GM10248 (cell line): ENCODE results near the gene VEGFA.

ENCODE experiments used
- CTCF ChIA-PET: fragments of 300-600 bp; sonication (Branson Sonifier 250); formaldehyde crosslinking; extraction: SDS; loops from one replicate; lab custom pipeline; 2021; ENCODE audit warnings: antibody characterized with exemption; lab: Yijun Ruan, JAX
- POLR2A ChIA-PET: fragments of 350-650 bp; sonication (Branson Sonifier 250); formaldehyde crosslinking; extraction: SDS; loops from one replicate; lab custom pipeline; 2020; ENCODE audit warnings: antibody characterized with exemption; lab: Yijun Ruan, JAX
- DNase-seq: peaks from one replicate; pipeline ENCODE4 v3.0.0; 2012; ENCODE audit errors: extremely low spot score
- TF ChIP-seq, protein P1 (sequence below): IDR thresholded peaks from 2 replicates; pipeline ENCODE4 v1.5.1; 2012; ENCODE audit warnings: mild to moderate bottlenecking, low read depth; ENCODE audit errors: extremely low read depth, missing control alignments, control extremely low read depth

The VEGFA gene

DNA sequence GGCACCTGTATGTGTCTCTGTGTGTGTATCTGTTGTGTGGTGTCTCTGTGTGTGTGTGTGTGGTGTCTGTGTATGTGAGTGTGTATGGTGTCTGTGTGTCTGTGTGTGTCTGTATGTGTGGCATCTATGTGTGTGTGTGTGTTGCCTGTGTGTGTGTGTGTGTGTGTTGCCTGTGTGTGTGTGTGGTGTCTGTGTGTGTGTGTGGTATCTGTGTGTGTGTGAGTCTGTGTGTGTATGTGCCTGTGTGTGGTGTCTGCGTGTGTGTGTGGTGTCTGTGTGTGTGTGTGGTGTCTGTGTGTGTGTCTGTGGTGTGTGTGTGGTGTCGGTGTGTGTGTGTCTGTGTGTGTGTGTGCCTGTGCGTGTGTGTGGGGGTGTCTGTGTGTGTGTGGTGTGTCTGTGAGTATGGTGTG lies 31.7 kb upstream of the VEGFA start:
- no peak for DNase-seq
- CTCF ChIA-PET = interaction anchor here (1.6 kb wide), 1 partner anchor 14 kb away, joined by 4 read pairs; no protein-coding TSS in a partner anchor
- TF ChIP-seq, protein P1, sequence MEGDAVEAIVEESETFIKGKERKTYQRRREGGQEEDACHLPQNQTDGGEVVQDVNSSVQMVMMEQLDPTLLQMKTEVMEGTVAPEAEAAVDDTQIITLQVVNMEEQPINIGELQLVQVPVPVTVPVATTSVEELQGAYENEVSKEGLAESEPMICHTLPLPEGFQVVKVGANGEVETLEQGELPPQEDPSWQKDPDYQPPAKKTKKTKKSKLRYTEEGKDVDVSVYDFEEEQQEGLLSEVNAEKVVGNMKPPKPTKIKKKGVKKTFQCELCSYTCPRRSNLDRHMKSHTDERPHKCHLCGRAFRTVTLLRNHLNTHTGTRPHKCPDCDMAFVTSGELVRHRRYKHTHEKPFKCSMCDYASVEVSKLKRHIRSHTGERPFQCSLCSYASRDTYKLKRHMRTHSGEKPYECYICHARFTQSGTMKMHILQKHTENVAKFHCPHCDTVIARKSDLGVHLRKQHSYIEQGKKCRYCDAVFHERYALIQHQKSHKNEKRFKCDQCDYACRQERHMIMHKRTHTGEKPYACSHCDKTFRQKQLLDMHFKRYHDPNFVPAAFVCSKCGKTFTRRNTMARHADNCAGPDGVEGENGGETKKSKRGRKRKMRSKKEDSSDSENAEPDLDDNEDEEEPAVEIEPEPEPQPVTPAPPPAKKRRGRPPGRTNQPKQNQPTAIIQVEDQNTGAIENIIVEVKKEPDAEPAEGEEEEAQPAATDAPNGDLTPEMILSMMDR = no peak
- POLR2A ChIA-PET = no interaction called here

DNA sequence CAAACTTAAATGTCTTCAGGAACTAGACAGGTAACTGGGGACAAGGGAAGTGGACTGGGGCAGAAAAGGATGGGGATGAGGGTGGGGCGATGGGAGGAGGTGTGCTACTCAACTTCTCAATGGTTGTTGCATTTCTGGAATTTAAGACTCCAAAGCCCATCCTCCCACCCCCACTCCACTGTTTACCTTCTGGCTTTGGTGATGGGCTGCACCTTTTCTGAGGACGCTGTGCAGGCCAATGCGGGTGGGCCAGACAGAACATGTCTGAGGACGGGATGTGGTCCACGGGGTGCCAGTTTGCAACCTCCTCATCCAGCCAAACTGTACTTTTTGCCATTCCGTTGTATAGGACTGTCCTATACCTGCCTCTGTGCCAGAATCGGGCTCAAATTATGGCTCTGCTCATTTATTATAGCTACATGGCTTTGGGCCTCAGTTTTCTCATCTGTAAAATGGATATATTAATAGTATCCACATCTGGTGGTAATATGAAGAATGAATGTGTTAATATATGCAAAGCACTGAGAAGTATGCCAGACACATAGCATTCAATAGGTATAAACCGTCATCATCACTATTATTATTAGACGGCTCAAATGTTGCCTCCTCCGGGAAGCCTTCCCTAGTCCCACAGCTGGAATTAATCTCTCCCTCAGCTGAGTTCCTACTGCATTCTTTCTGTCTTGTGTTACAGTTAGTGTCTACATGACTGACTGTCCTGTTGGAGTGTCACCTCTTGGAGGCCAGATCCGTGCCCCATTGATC lies 31.0 kb upstream of the VEGFA start:
- ChIA-PET POLR2A (no interaction called here), CTCF (interaction anchor here (1.1 to 1.7 kb wide), 3 partner anchors 11 to 20 kb away, joined by 3 to 5 read pairs (median 5); no protein-coding TSS in a partner anchor)
- no peak for DNase-seq

DNA sequence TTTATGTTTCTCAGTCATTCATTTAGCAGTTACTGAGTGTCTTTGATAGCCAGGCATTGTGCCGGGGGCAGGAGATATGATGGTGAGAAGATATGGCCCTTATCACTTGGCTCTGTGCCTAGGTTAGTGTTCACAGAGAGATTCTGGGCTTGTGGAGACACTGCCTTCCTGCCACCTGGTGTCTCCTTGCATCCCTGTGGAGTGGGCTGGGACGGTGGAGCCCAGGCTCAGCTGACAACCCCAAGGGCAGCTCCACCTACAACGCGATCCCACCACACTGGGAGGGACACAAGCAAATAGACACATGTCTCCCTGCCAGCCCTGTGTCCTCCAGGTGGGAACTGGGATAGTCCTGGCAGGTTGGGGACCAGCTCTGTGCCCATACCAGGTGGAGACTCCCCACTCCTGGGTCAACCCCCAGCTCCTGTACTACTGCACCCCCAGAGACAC lies 30.3 kb upstream of the VEGFA start:
- TF ChIP-seq, protein P1 = no peak
- ChIA-PET CTCF (interaction anchor here (1.1 to 1.7 kb wide), 6 partner anchors 11 to 29 kb away, joined by 3 to 5 read pairs (median 5); no protein-coding TSS in a partner anchor), POLR2A (no interaction called here)
- DNase-seq = no peak

More for the DNA sequence above, 31.0 kb upstream of the VEGFA start:
- TF ChIP-seq, protein P1 = no peak

DNA sequence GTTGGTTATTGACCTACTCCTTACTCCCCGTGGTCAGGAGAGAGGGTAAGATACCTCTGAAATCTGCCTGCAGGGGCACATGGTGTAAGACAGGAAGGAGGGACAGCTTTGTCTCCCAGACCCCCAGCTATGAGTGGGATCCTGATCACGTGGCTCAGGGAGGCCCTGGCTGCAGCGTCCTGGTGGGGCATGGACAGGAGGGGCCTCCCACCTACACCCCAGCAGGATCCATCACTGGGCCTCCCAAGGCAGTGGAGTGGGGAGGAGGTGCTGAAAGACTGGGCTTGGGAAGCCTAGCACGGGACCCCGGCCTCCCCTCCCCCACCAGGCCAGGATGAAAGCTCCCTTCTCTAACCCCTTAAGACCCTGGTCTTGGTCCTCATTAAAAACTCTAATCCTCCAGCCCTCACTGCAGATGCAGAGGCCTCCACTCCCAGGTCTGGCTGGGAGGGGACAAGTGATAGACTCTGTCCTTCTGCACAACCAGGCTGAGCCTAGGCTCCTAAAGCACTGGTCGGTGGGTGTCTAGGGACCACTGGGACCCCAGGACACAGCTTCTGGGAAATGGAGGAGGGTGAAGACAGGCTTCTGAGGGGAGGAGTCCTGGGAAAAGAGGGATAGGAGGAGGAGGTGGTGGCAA lies 29.6 kb upstream of the VEGFA start:
- TF ChIP-seq, protein P1 = no peak
- POLR2A ChIA-PET = no interaction called here

DNA sequence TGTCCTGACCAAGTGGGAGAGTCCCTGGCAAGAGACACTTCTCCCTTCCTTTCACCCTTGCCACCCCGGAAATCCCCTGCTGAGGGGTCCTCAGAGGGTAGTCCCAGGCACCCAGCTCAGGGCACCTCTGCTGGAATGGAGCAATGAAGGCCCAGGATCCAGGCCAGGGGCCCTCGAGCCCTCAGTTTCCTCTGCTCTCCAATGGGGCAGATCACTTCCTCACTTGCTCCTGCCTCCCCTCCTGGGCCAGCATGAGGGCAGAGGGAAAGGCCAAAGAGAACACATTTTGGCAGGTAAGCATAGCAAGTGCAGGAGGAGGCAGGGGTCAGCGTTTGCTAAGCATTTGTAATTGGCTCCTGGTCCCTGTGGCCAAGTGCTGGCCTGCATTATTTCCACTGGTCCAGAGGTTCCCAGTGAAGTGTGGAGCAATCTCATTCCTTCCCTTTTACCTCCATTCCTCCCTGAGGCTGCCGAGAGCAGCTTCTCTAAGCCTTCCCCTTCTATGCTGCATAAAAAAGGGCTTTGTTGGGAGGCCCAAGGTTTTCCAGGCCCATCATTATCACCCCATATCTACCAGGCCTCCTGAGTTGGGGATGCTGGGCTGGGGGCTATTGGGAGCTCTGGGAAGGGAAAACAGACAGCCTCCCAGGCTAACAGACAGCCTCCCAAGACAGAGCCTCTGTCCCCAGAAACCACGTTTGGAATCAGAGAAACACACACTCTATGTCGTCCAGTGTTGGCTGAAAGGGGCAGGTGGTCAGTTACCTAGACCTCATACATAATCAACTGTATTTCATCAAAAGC lies 28.8 kb upstream of the VEGFA start:
- CTCF ChIA-PET = interaction anchor here (1.3 to 5.9 kb wide), 4 partner anchors 10 to 28 kb away, joined by 3 to 48 read pairs (median 5); partner anchors contain the start of gene VEGFA
- POLR2A ChIA-PET = no interaction called here
- TF ChIP-seq, protein P1 = no peak
- DNase-seq = no peak

More for the DNA sequence above, 29.6 kb upstream of the VEGFA start:
- CTCF ChIA-PET = interaction anchor here (1.1 to 1.7 kb wide), 5 partner anchors 11 to 28 kb away, joined by 3 to 5 read pairs (median 5); no protein-coding TSS in a partner anchor
- DNase-seq = no peak
